HepG2 (cell line): ENCODE measurements around the gene PAXIP1. TPM values are rescaled to one million over a fixed set of nuclear protein-coding genes. Genes with fewer than 3 reads are reported as not detected.

ENCODE experiments used
- FOXK2 ChIP-seq: fragments of 450-650 bp; IDR thresholded peaks from 2 replicates; pipeline ENCODE4 v1.6.1; 2016
- JDP2 ChIP-seq: sonication (generic); formaldehyde crosslinking; IDR thresholded peaks from 2 replicates; pipeline ENCODE4 v1.8.1; 2022; ENCODE audit warnings: missing genetic modification reagents, borderline replicate concordance
- KDM3A ChIP-seq: IDR thresholded peaks from 2 replicates; pipeline ENCODE4 v1.6.1; 2018; ENCODE audit warnings: low read depth, missing compliant biosample characterization
- KDM5A ChIP-seq: fragments of 200-600 bp; sonication (generic); IDR thresholded peaks from 2 replicates; pipeline ENCODE4 v1.7.0; 2018; ENCODE audit warnings: antibody characterized with exemption, mild to moderate bottlenecking, low read length, borderline replicate concordance
- KMT2A ChIP-seq: sonication (generic); formaldehyde crosslinking; IDR thresholded peaks from 2 replicates; pipeline ENCODE4 v1.4.0; 2020; ENCODE audit warnings: missing genetic modification reagents
- MBD4 ChIP-seq: IDR thresholded peaks from 2 replicates; pipeline ENCODE4 v1.6.1; 2012; ENCODE audit warnings: low read length, inconsistent platforms, borderline replicate concordance
- MTA3 ChIP-seq: sonication (generic); formaldehyde crosslinking; IDR thresholded peaks from 2 replicates; pipeline ENCODE4 v1.4.0; 2020; ENCODE audit warnings: missing genetic modification reagents
- NONO ChIP-seq, 2 experiments: fragments of 450-650 bp in 1 of 2; sonication (generic) in 1 of 2; formaldehyde crosslinking in 1 of 2; IDR thresholded peaks in 1 of 2; conservative IDR thresholded peaks in 1 of 2; 2 replicates each; pipeline versions ENCODE4 v1.6.1 to v1.8.0; 2017 to 2022; ENCODE audit warnings: mild to moderate bottlenecking in 1 of 2, missing genetic modification reagents in 1 of 2, moderate library complexity in 1 of 2
- NR1H2 ChIP-seq: sonication (generic); formaldehyde crosslinking; IDR thresholded peaks from 2 replicates; pipeline ENCODE4 v1.8.1; 2022; ENCODE audit warnings: low read depth, missing genetic modification reagents, borderline replicate concordance
- SCMH1 ChIP-seq: sonication (generic); formaldehyde crosslinking; IDR thresholded peaks from 2 replicates; pipeline ENCODE4 v1.9.0; 2021; ENCODE audit warnings: missing genetic modification reagents, mild to moderate bottlenecking, borderline replicate concordance
- ZIK1 ChIP-seq: sonication (generic); formaldehyde crosslinking; IDR thresholded peaks from 2 replicates; pipeline ENCODE4 v1.5.0; 2020; ENCODE audit warnings: mild to moderate bottlenecking, low read depth, missing genetic modification reagents, borderline replicate concordance
- ZMYM4 ChIP-seq: sonication (generic); formaldehyde crosslinking; IDR thresholded peaks from 2 replicates; pipeline ENCODE4 v1.8.1; 2023; ENCODE audit warnings: mild to moderate bottlenecking, missing genetic modification reagents
- ZNF138 ChIP-seq: sonication (generic); formaldehyde crosslinking; IDR thresholded peaks from 2 replicates; pipeline ENCODE4 v1.5.0; 2020; ENCODE audit warnings: mild to moderate bottlenecking, low read depth, missing genetic modification reagents
- ZNF292 ChIP-seq: sonication (generic); formaldehyde crosslinking; IDR thresholded peaks from 2 replicates; pipeline ENCODE4 v1.8.1; 2022; ENCODE audit warnings: mild to moderate bottlenecking, low read depth, missing genetic modification reagents, borderline replicate concordance
- ZNF3 ChIP-seq: IDR thresholded peaks from 2 replicates; pipeline ENCODE4 v1.7.0; 2017; ENCODE audit warnings: inconsistent platforms
- ZNF33B ChIP-seq: sonication (generic); formaldehyde crosslinking; IDR thresholded peaks from 2 replicates; pipeline ENCODE4 v1.5.1; 2020; ENCODE audit warnings: mild to moderate bottlenecking, missing genetic modification reagents
- ZNF34 ChIP-seq: sonication (generic); formaldehyde crosslinking; IDR thresholded peaks from 2 replicates; pipeline ENCODE4 v1.4.0; 2020; ENCODE audit warnings: mild to moderate bottlenecking, missing genetic modification reagents, borderline replicate concordance
- ZNF383 ChIP-seq: sonication (generic); formaldehyde crosslinking; IDR thresholded peaks from 2 replicates; pipeline ENCODE4 v1.4.0; 2020; ENCODE audit warnings: missing genetic modification reagents, mild to moderate bottlenecking, borderline replicate concordance
- polyA plus RNA-seq, 8 experiments: library from polyadenylated mRNA; depleted of rRNA in 3 of 8; stranded (reverse) in 7 of 8; unstranded in 1 of 8; fragments of >200 nt; fragmentation: Illumina TruSeq in 4 of 8; extraction: Trizol in 4 of 8; gene quantifications; 2 replicates each; pipeline versions ENCODE4 v1.2.1 to v1.2.3, GENCODE V29; 2011 to 2016; ENCODE audit warnings: low read depth in 4 of 8, missing spikeins in 1 of 8, mixed read lengths in 1 of 8; ENCODE audit not compliant: insufficient read depth in 1 of 8
- total RNA-seq, 5 experiments: library from RNA; depleted of rRNA; stranded (reverse); fragments of >200 nt; fragmentation: Illumina TruSeq; extraction: Trizol; gene quantifications; 2 replicates each; pipeline ENCODE4 v1.2.3, GENCODE V29; 2016; ENCODE audit warnings: low read depth in 1 of 5
- TF ChIP-seq, protein P1 (sequence below): sonication (generic); formaldehyde crosslinking; IDR thresholded peaks from 2 replicates; pipeline ENCODE4 v1.5.1; 2020; ENCODE audit warnings: mild to moderate bottlenecking, missing genetic modification reagents, moderate library complexity
- TF ChIP-seq, protein P2 (sequence below): sonication (generic); formaldehyde crosslinking; IDR thresholded peaks from 2 replicates; pipeline ENCODE4 v1.8.0; 2022; ENCODE audit warnings: missing genetic modification reagents, mild to moderate bottlenecking, inconsistent platforms, borderline replicate concordance
- TF ChIP-seq, protein P3 (sequence below): sonication (generic); formaldehyde crosslinking; IDR thresholded peaks from 2 replicates; pipeline ENCODE4 v1.9.0; 2021; ENCODE audit warnings: missing genetic modification reagents, borderline replicate concordance
- TF ChIP-seq, protein P4 (sequence below): IDR thresholded peaks from 2 replicates; pipeline ENCODE4 v1.6.1; 2016
- TF ChIP-seq, protein P5 (sequence below): IDR thresholded peaks from 2 replicates; pipeline ENCODE4 v1.6.1; 2012; ENCODE audit warnings: inconsistent platforms
- TF ChIP-seq, protein P6 (sequence below): sonication (generic); formaldehyde crosslinking; IDR thresholded peaks from 2 replicates; pipeline ENCODE4 v1.8.0; 2022; ENCODE audit warnings: mild to moderate bottlenecking, missing genetic modification reagents, moderate library complexity

PAXIP1 gene
- total and polyA plus RNA-seq, 2 of the 13 experiments (the other 11 are each of a cell fraction or from before 2014, with no cell fraction given): 11.6 to 16.2 TPM

DNA sequence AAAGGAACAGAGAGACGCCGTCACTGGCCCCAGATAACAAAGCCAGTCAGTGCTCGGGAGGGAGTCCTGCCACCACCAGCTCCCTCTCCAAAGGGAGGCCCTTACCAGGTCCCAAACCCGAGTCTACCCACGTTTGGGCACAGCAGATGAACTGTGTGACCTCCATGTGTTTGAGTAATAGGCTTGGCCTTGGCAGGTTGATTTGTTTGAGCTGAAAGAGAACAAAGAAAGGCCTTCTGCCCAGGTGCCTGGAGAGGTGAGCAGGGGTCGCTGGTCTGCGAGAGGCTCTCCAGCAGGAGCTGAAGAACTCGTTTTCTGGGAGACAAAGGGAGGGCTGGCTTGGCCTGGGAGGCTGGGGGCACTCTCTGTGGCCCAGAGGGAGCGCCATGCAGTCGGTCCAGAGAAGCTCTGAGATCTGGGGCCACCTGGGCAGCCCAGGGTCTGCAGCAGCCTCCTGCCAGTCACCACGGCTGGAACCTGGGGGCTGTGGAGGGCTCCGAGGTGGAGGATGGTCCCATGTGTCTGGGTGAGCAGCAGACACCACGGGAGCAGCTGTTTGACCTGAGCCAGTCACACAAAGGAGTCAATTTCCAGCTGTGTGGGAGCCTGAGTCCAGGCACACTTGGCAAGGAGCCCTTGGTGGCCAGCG, 99.7 kb downstream of the PAXIP1 start (continued):
- TF ChIP-seq, protein P1, sequence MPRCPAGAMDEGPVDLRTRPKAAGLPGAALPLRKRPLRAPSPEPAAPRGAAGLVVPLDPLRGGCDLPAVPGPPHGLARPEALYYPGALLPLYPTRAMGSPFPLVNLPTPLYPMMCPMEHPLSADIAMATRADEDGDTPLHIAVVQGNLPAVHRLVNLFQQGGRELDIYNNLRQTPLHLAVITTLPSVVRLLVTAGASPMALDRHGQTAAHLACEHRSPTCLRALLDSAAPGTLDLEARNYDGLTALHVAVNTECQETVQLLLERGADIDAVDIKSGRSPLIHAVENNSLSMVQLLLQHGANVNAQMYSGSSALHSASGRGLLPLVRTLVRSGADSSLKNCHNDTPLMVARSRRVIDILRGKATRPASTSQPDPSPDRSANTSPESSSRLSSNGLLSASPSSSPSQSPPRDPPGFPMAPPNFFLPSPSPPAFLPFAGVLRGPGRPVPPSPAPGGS (CRISPR knock-in tag): no peak
- peak; percentile 38; the same call in 1 of the 2 replicates for TF ChIP-seq KDM3A (CRISPR knock-in tag)
- TF ChIP-seq ZNF33B (CRISPR knock-in tag): no peak
- TF ChIP-seq MTA3: no peak
- TF ChIP-seq SCMH1 (CRISPR knock-in tag): no peak
- no peak for TF ChIP-seq FOXK2
- TF ChIP-seq ZNF3 (CRISPR knock-in tag): no peak
- TF ChIP-seq ZIK1: no peak
- TF ChIP-seq, protein P2, sequence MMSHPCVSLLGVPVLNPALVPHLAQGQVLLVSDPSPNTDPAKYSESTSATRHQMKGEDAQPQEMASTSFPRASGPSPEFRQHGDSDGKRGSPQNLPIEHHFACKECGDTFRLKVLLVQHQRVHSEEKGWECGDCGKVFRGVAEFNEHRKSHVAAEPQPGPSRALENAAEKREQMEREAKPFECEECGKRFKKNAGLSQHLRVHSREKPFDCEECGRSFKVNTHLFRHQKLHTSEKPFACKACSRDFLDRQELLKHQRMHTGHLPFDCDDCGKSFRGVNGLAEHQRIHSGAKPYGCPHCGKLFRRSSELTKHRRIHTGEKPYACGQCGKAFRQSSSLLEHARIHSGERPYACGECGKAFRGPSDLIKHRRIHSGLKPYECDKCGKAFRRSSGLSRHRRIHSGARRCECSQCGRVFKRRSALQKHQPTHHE (CRISPR knock-in tag): no peak
- TF ChIP-seq, protein P3, sequence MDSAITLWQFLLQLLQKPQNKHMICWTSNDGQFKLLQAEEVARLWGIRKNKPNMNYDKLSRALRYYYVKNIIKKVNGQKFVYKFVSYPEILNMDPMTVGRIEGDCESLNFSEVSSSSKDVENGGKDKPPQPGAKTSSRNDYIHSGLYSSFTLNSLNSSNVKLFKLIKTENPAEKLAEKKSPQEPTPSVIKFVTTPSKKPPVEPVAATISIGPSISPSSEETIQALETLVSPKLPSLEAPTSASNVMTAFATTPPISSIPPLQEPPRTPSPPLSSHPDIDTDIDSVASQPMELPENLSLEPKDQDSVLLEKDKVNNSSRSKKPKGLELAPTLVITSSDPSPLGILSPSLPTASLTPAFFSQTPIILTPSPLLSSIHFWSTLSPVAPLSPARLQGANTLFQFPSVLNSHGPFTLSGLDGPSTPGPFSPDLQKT (CRISPR knock-in tag): no peak
- no peak for TF ChIP-seq MBD4
- TF ChIP-seq KDM5A: no peak
- peak; percentile 56 for TF ChIP-seq ZMYM4 (CRISPR knock-in tag)
- TF ChIP-seq ZNF383 (CRISPR knock-in tag): no peak
- TF ChIP-seq ZNF138 (CRISPR knock-in tag): no peak
- TF ChIP-seq ZNF292: no peak
- TF ChIP-seq KMT2A (CRISPR knock-in tag): no peak
- TF ChIP-seq, protein P4, sequence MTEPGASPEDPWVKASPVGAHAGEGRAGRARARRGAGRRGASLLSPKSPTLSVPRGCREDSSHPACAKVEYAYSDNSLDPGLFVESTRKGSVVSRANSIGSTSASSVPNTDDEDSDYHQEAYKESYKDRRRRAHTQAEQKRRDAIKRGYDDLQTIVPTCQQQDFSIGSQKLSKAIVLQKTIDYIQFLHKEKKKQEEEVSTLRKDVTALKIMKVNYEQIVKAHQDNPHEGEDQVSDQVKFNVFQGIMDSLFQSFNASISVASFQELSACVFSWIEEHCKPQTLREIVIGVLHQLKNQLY: no peak
- TF ChIP-seq, protein P5, sequence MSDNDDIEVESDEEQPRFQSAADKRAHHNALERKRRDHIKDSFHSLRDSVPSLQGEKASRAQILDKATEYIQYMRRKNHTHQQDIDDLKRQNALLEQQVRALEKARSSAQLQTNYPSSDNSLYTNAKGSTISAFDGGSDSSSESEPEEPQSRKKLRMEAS: no peak
- no peak for TF ChIP-seq NONO (IDR thresholded peaks at IDR 0.05)
- no peak for TF ChIP-seq NONO (CRISPR knock-in tag; conservative IDR thresholded peaks at IDR 0.05)
- TF ChIP-seq JDP2: no peak
- TF ChIP-seq ZNF34: no peak
- TF ChIP-seq, protein P6, sequence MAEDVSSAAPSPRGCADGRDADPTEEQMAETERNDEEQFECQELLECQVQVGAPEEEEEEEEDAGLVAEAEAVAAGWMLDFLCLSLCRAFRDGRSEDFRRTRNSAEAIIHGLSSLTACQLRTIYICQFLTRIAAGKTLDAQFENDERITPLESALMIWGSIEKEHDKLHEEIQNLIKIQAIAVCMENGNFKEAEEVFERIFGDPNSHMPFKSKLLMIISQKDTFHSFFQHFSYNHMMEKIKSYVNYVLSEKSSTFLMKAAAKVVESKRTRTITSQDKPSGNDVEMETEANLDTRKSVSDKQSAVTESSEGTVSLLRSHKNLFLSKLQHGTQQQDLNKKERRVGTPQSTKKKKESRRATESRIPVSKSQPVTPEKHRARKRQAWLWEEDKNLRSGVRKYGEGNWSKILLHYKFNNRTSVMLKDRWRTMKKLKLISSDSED (CRISPR knock-in tag): no peak
- TF ChIP-seq NR1H2 (CRISPR knock-in tag): no peak
